Erythroblast (primary cell): ENCODE data around the gene TMEM129.

Experiments used
- GATA1 ChIP-seq: IDR thresholded peaks from 2 replicates; pipeline ENCODE4 v1.6.1; 2011; ENCODE audit warnings: low read depth, mild to moderate bottlenecking, control low read depth, low read length, moderate library complexity
- POLR2A ChIP-seq: IDR thresholded peaks from 2 replicates; pipeline ENCODE4 v1.6.1; 2011; ENCODE audit warnings: mild to moderate bottlenecking, low read length

DNA sequence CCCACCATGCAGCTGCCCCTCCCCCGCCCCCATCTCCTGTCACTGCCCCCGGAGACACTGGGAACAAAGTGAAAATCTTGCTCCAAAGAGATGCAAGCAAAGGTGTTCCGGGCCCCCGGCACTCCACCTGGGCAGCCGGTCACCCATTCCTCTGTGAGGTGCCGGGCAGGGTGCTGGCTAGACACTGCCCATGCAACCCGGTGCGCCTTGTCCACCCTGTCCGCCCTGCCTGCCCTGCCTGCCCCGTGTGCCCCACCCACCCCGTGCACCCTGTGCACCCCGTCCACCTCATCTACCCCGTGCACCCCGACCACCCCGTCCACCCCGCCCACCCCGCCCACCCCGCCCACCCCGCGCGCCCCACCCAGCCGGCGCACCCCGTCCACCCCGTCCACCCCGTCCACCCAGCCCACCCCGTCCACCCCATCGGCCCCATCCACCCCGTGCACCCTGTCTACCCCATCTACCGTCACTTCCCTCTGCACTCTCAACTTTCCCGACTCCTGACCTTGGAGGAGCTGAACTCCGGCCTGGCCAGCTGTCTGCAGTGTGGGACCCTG is 40.1 kb upstream of the TMEM129 start:
- no peak for TF ChIP-seq POLR2A
- no peak for TF ChIP-seq GATA1
